H1 (cell line): ENCODE measurements around the gene KCNQ1OT1. TPM values are rescaled to one million over a fixed set of nuclear protein-coding genes. Genes with fewer than 3 reads are reported as not detected.
A peak's percentile ranks its signal among the peaks of the same experiment; 100 is the strongest.

ENCODE experiments used
- CTCF ChIA-PET: fragments of 300-600 bp; sonication (Branson Sonifier 250); formaldehyde crosslinking; loops from one replicate; lab custom pipeline; 2021; ENCODE audit not compliant: partially characterized antibody; lab: Charles Lee
- POLR2A ChIA-PET: fragments of 300-600 bp; sonication (Branson Sonifier 250); formaldehyde crosslinking; loops from one replicate; lab custom pipeline; 2021; ENCODE audit warnings: inconsistent platforms; ENCODE audit not compliant: partially characterized antibody; lab: Charles Lee
- DNase-seq, 2 experiments: peaks; one replicate each; pipeline versions ENCODE4 v3.0.0 to v3.0.0-alpha.2; 2010 to 2022; ENCODE audit warnings: low spot score in 2 of 2, low read depth in 1 of 2, mixed read lengths in 1 of 2
- FAIRE-seq: peaks from 2 replicates; lab custom pipeline; 2011; peaks lifted over from hg19 to GRCh38; lab: Jason Lieb, UNC
- H2AFZ ChIP-seq: 2 replicates; pipeline ENCODE4 v1.8.1; 2012; ENCODE audit warnings: low read length, inconsistent platforms
- H2AK5ac ChIP-seq: 2 replicates; pipeline ENCODE4 v1.6.1; 2013; ENCODE audit warnings: low read depth, low read length
- H2BK120ac ChIP-seq: replicated peaks from 2 replicates; pipeline ENCODE3; 2013; ENCODE audit warnings: low read depth, low read length, inconsistent platforms
- H2BK12ac ChIP-seq: 2 replicates; pipeline ENCODE4 v1.6.1; 2013; ENCODE audit warnings: low read depth, low read length
- H2BK15ac ChIP-seq: 2 replicates; pipeline ENCODE4 v1.6.1; 2013; ENCODE audit warnings: low read length
- H2BK20ac ChIP-seq: 2 replicates; pipeline ENCODE4 v1.6.1; 2013; ENCODE audit warnings: low read length
- H2BK5ac ChIP-seq: 2 replicates; pipeline ENCODE4 v1.6.1; 2013; ENCODE audit warnings: low read depth, low read length
- H3K14ac ChIP-seq: 2 replicates; pipeline ENCODE4 v1.6.1; 2013; ENCODE audit warnings: inconsistent platforms; ENCODE audit not compliant: insufficient read length
- H3K18ac ChIP-seq: 2 replicates; pipeline ENCODE4 v1.6.1; 2013; ENCODE audit warnings: low read length; ENCODE audit errors: extremely low read depth
- H3K23ac ChIP-seq: 2 replicates; pipeline ENCODE4 v1.6.1; 2013; ENCODE audit warnings: inconsistent platforms; ENCODE audit not compliant: insufficient read length
- H3K23me2 ChIP-seq: 2 replicates; pipeline ENCODE4 v1.6.1; 2013; ENCODE audit warnings: low read depth, low read length
- H3K27ac ChIP-seq: 2 replicates; pipeline ENCODE4 v1.6.1; 2011; ENCODE audit warnings: low read depth, low read length, inconsistent platforms
- H3K27me3 ChIP-seq, 4 experiments: replicated peaks in 1 of 4; 1 replicate in 1 of 4; 2 replicates in 3 of 4; pipeline versions ENCODE4 v1.6.1 to v1.8.1; 2011 to 2013; ENCODE audit warnings: low read length in 3 of 4, mild to moderate bottlenecking in 3 of 4, inconsistent platforms in 2 of 4, mixed read lengths in 2 of 4, moderate library complexity in 1 of 4; ENCODE audit not compliant: control insufficient read depth in 3 of 4, insufficient read depth in 3 of 4; ENCODE audit errors: extremely low read depth in 1 of 4
- H3K36me3 ChIP-seq, 4 experiments: 2 replicates each; pipeline versions ENCODE4 v1.6.1 to v1.8.1; 2011 to 2013; ENCODE audit warnings: mild to moderate bottlenecking in 4 of 4, low read length in 3 of 4, moderate library complexity in 2 of 4, control low read depth in 1 of 4, inconsistent platforms in 1 of 4; ENCODE audit not compliant: insufficient read depth in 4 of 4, control insufficient read depth in 2 of 4
- H3K4ac ChIP-seq: replicated peaks from 2 replicates; pipeline ENCODE3; 2013; ENCODE audit warnings: low read length, low read depth, mixed read lengths, inconsistent platforms; ENCODE audit not compliant: insufficient read length
- H3K4me1 ChIP-seq, 4 experiments: replicated peaks in 1 of 4; 1 replicate in 1 of 4; 2 replicates in 3 of 4; pipeline versions ENCODE4 v1.6.1 to v1.8.1; 2011 to 2013; ENCODE audit warnings: low read length in 3 of 4, inconsistent platforms in 2 of 4, mixed read lengths in 1 of 4; ENCODE audit not compliant: insufficient read depth in 4 of 4, control insufficient read depth in 3 of 4
- H3K4me2 ChIP-seq, 2 experiments: 2 replicates each; pipeline versions ENCODE4 v1.6.1 to v1.8.1; 2011 to 2013; ENCODE audit warnings: low read depth in 2 of 2, low read length in 2 of 2, control low read depth in 1 of 2, inconsistent platforms in 1 of 2, mild to moderate bottlenecking in 1 of 2; ENCODE audit not compliant: insufficient read depth in 1 of 2
- H3K4me3 ChIP-seq, 4 experiments: fragments of 200-600, 300-600 bp in 1 of 4; sonication (generic), shearing (Covaris generic), sonication (Bioruptor Twin) in 1 of 4; 2 replicates each; pipeline versions ENCODE4 v1.5.1 to v1.8.1; 2011 to 2016; ENCODE audit warnings: low read length in 4 of 4, low read depth in 3 of 4, control low read depth in 2 of 4, inconsistent platforms in 2 of 4, mild to moderate bottlenecking in 2 of 4, mixed read lengths in 1 of 4, moderate library complexity in 1 of 4; ENCODE audit not compliant: insufficient read depth in 2 of 4; ENCODE audit errors: extremely low read depth in 1 of 4
- H3K56ac ChIP-seq: replicated peaks from 2 replicates; pipeline ENCODE3; 2013; ENCODE audit warnings: low read depth, mild to moderate bottlenecking, mixed read lengths, low read length, inconsistent platforms; ENCODE audit not compliant: insufficient read length
- H3K79me1 ChIP-seq: 2 replicates; pipeline ENCODE4 v1.6.1; 2013; ENCODE audit warnings: low read depth, low read length, control low read depth
- H3K79me2 ChIP-seq, 2 experiments: 2 replicates each; pipeline versions ENCODE4 v1.6.1 to v1.8.1; 2012 to 2013; ENCODE audit warnings: low read length in 2 of 2, mild to moderate bottlenecking in 2 of 2, inconsistent platforms in 1 of 2; ENCODE audit not compliant: insufficient read depth in 2 of 2, control insufficient read depth in 1 of 2
- H3K9ac ChIP-seq, 4 experiments: replicated peaks in 1 of 4; 1 replicate in 1 of 4; 2 replicates in 3 of 4; pipeline versions ENCODE4 v1.6.1 to v1.8.1; 2011 to 2013; ENCODE audit warnings: low read depth in 3 of 4, low read length in 3 of 4, control low read depth in 2 of 4, mild to moderate bottlenecking in 2 of 4, moderate library complexity in 2 of 4, inconsistent platforms in 1 of 4; ENCODE audit errors: extremely low read depth in 1 of 4
- H3K9me3 ChIP-seq, 2 experiments: 2 replicates each; pipeline versions ENCODE4 v1.6.1 to v1.8.1; 2012 to 2013; ENCODE audit warnings: mild to moderate bottlenecking in 2 of 2, moderate library complexity in 2 of 2, control low read depth in 1 of 2, inconsistent platforms in 1 of 2, low read depth in 1 of 2, low read length in 1 of 2, mixed read lengths in 1 of 2; ENCODE audit not compliant: insufficient read depth in 2 of 2
- H4K20me1 ChIP-seq, 2 experiments: replicated peaks in 1 of 2; 2 replicates each; pipeline versions ENCODE3 to v1.8.1; 2011 to 2013; ENCODE audit warnings: inconsistent platforms in 2 of 2, low read length in 2 of 2, mild to moderate bottlenecking in 1 of 2; ENCODE audit not compliant: insufficient read depth in 2 of 2, control insufficient read depth in 1 of 2
- H4K5ac ChIP-seq: 2 replicates; pipeline ENCODE4 v1.6.1; 2013; ENCODE audit warnings: low read length, low read depth, mixed read lengths, inconsistent platforms; ENCODE audit not compliant: insufficient read length
- H4K8ac ChIP-seq: 2 replicates; pipeline ENCODE4 v1.8.0; 2013; ENCODE audit warnings: mild to moderate bottlenecking, moderate library complexity, low read length, inconsistent platforms; ENCODE audit not compliant: insufficient read depth; ENCODE audit errors: extremely low read depth
- H4K91ac ChIP-seq: replicated peaks from 2 replicates; pipeline ENCODE3; 2013; ENCODE audit warnings: low read length, mixed read lengths, inconsistent platforms; ENCODE audit not compliant: insufficient read length
- JUND ChIP-seq: IDR thresholded peaks from 2 replicates; pipeline ENCODE4 v1.6.1; 2011; ENCODE audit warnings: mild to moderate bottlenecking, improper control_type of control experiment, low read length
- WGBS, 2 experiments: shearing (Covaris generic) in 1 of 2; methylation state at CpG; one replicate each; pipeline versions ENCODE4 v1.1.6 to v1.1.7; 2013 to 2015; ENCODE audit warnings: low lambda C conversion rate in 2 of 2, mixed read lengths in 2 of 2, inconsistent platforms in 1 of 2, low coverage in 1 of 2, missing lambda C conversion rate in 1 of 2; ENCODE audit not compliant: insufficient replicate concordance in 2 of 2, insufficient coverage in 1 of 2, insufficient read length in 1 of 2; ENCODE audit errors: extremely low coverage in 1 of 2, missing lambda C conversion rate in 1 of 2; 5-methylcytosine and 5-hydroxymethylcytosine counted together
- polyA plus RNA-seq, 7 experiments: library from polyadenylated mRNA; depleted of rRNA in 3 of 7; stranded (reverse) in 5 of 7; unstranded in 2 of 7; fragments of >200 nt in 5 of 7; fragments of 200-250 nt in 2 of 7; gene quantifications; 1 replicate in 5 of 7; 2 replicates in 1 of 7; 4 replicates in 1 of 7; pipeline versions ENCODE4 v1.2.1 to v1.2.3, GENCODE V29; 2011 to 2013; ENCODE audit warnings: missing spikeins in 2 of 7, mixed read lengths in 2 of 7
- total RNA-seq: library from RNA; stranded (reverse); fragmentation: NEBNext Ultra II Directional; extraction: Animal tissue kit (Norgen Biotek cat#: 25700); gene quantifications from 2 replicates; pipeline ENCODE4 v1.2.1, GENCODE V29; 2021

KCNQ1OT1 gene
- total and polyA plus RNA-seq, 2 of the 8 experiments (the other 6 are each of a cell fraction or from before 2014, with no cell fraction given), result 0.21 to 1.2 TPM

DNA sequence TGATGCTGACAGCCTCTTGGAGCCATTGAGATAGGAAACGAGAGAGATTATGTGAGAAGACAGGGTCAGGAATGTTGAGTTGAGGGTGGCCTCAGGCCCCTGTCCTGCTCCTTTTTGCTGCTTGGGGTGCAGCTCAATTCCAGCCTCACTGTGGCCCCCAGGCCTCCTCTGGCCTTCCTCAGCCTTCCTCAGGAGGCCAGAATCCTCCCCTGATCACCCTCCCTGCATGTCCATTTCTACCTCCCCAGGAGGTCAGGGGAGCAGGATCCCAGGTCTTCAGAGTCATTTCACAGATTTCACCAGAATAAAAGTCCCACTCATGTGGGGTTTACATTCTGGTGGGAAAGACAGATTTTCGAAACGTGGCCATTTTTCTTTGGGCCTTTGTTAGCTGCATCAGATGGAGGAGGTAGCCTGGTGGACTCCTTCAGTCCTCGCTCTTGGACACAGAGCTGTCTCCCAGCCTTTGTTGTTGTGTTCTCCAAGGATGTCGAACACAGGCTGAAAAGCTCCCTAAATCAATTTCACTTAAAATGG is 2.2 kb upstream of the KCNQ1OT1 start:
- peaks cover 0 to 23% of the 10 kb centered on the region in 2 experiments; a peak in 2 of 4 replicates for H3K79me2 ChIP-seq
- peaks cover 5 to 50% (median 29%) of the 10 kb centered on the region in 4 experiments for H3K27me3 ChIP-seq
- H3K79me1 ChIP-seq, result no peaks in the 10 kb centered on the region
- H3K14ac ChIP-seq, result no peak overlapping the region
- H3K4me1 ChIP-seq, result peaks cover 0 to 24% (median 13%) of the 10 kb centered on the region in 4 experiments; a peak in 6 of 7 replicates
- peaks cover 2 to 4% of the 10 kb centered on the region in 2 experiments for H4K20me1 ChIP-seq
- ChIA-PET POLR2A (interaction anchor here (0.9 to 2.0 kb wide), 3 partner anchors 8 to 19 kb away, joined by 3 to 11 read pairs (median 4); no protein-coding TSS in a partner anchor), CTCF (interaction anchor here (0.6 to 3.1 kb wide), 12 partner anchors 8 to 186 kb away, joined by 3 to 15 read pairs (median 3); no protein-coding TSS in a partner anchor)
- no peak overlapping the region for H3K4ac ChIP-seq
- H3K9me3 ChIP-seq, result peaks cover 5 to 12% of the 10 kb centered on the region in 2 experiments; a peak in 3 of 4 replicates
- H3K36me3 ChIP-seq, result peaks cover 0 to 3% (median 0%) of the 10 kb centered on the region in 4 experiments; a peak in 1 of 8 replicates
- H3K56ac ChIP-seq, result no peak overlapping the region
- H3K4me3 ChIP-seq, result no peak overlapping the region
- no peak overlapping the region for H2BK5ac ChIP-seq
- H3K4me2 ChIP-seq, result no peak overlapping the region
- H3K23ac ChIP-seq, result no peak overlapping the region
- H4K91ac ChIP-seq, result no peak overlapping the region
- H2AK5ac ChIP-seq, result peak overlapping the region; percentile 58; the same call in 1 of the 2 replicates
- no peak overlapping the region for H3K27ac ChIP-seq
- TF ChIP-seq JUND, result no peak
- 0 out of 2 replicates have a peak overlapping the region, but pooled peaks have one; percentile 52 for H2BK20ac ChIP-seq
- DNase-seq (no peak), FAIRE-seq (no peak)
- H3K23me2 ChIP-seq, result peaks cover 5% of the 10 kb centered on the region; the same call in 1 of the 2 replicates
- H2BK15ac ChIP-seq, result peak overlapping the region; percentile 93
- H3K18ac ChIP-seq, result no peak overlapping the region
- H2BK12ac ChIP-seq, result 0 out of 2 replicates have a peak overlapping the region, but pooled peaks have one; percentile 99
- H4K8ac ChIP-seq, result no peak overlapping the region
- no peak overlapping the region for H2AFZ ChIP-seq
- WGBS, 2 experiments, result 86% methylated on average over 4 of the region's 5 CpGs; no CpG with 5 or more reads in 1 of the 2 experiments
- no peak overlapping the region for H3K9ac ChIP-seq
- no peak overlapping the region for H2BK120ac ChIP-seq
- no peak overlapping the region for H4K5ac ChIP-seq
